ENCODE data around the gene TCF21.

- TF ChIP-seq CTCF (IDR thresholded peaks at IDR 0.05; ENCODE audit: low read depth, low read length) (no peak), MYC (IDR thresholded peaks at IDR 0.05; ENCODE audit: low read depth, low read length) (no peak), POLR2A (IDR thresholded peaks at IDR 0.05; ENCODE audit: extremely low read depth, insufficient read length) (no peak)
Observed at GRCh38 chr6:133887156-133887879, 1.6 kb upstream of the TCF21 start.

All from NB4 (cell line).